Measurements from ENCODE around the gene LRMDA.

DNA sequence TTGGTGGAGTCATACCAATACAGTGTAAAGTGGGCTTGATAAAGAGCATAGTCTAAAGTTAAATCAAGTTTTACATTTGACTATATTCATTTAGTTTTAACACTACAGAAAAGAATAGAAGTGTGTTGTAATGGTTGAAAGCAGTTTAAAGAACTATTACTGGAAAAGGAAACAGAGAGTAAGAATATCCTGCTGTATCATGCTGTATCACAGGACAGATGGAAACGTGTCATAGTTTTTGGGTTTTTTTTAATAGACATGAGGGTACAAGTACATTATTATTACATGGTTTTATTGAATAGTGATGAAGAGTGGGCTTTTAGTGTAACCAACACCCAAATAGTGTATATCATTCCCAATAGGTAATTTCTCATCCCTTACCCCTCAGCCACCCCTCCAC is 944.3 kb downstream of the LRMDA start:
- TF ChIP-seq, protein P1, sequence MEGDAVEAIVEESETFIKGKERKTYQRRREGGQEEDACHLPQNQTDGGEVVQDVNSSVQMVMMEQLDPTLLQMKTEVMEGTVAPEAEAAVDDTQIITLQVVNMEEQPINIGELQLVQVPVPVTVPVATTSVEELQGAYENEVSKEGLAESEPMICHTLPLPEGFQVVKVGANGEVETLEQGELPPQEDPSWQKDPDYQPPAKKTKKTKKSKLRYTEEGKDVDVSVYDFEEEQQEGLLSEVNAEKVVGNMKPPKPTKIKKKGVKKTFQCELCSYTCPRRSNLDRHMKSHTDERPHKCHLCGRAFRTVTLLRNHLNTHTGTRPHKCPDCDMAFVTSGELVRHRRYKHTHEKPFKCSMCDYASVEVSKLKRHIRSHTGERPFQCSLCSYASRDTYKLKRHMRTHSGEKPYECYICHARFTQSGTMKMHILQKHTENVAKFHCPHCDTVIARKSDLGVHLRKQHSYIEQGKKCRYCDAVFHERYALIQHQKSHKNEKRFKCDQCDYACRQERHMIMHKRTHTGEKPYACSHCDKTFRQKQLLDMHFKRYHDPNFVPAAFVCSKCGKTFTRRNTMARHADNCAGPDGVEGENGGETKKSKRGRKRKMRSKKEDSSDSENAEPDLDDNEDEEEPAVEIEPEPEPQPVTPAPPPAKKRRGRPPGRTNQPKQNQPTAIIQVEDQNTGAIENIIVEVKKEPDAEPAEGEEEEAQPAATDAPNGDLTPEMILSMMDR (IDR thresholded peaks at IDR 0.05) = no peak
- no peak for TF ChIP-seq POLR2AphosphoS5 (IDR thresholded peaks at IDR 0.05)
